ENCODE measurements around the gene GPR89B. TPM values are rescaled to one million over a fixed set of nuclear protein-coding genes. Genes with fewer than 3 reads are reported as not detected.

The GPR89B gene
- total RNA-seq, 1 donor from 2014 or later: 16.5 TPM

DNA sequence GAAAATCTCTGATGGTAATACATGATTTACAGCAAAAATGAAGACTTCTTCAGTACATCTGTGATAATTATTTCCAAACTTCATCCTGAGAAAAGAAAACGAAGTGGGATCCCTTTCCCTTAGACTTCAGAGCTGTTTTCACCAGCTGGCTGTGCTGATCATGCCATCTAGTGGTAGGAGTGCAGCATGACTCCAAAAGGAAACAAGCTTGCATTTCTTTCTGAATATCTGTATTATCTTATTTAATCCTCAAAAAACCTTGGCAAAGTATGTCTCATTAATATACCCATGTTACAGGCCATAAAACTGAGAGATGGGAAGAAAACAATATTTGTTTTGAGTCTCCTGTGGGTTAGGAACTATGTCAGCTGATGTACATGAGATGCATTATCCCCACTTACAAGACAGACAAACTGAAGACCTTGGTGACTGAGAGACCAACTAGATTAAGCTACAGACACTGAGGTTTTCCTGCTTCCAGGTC, 35.4 kb upstream of the GPR89B start:
- H3K4me3 Mint-ChIP-seq: no peak overlapping the region
- no peak for DNase-seq (ENCODE audit: extremely low spot score, unreplicated experiment)
- TF ChIP-seq, protein P1, sequence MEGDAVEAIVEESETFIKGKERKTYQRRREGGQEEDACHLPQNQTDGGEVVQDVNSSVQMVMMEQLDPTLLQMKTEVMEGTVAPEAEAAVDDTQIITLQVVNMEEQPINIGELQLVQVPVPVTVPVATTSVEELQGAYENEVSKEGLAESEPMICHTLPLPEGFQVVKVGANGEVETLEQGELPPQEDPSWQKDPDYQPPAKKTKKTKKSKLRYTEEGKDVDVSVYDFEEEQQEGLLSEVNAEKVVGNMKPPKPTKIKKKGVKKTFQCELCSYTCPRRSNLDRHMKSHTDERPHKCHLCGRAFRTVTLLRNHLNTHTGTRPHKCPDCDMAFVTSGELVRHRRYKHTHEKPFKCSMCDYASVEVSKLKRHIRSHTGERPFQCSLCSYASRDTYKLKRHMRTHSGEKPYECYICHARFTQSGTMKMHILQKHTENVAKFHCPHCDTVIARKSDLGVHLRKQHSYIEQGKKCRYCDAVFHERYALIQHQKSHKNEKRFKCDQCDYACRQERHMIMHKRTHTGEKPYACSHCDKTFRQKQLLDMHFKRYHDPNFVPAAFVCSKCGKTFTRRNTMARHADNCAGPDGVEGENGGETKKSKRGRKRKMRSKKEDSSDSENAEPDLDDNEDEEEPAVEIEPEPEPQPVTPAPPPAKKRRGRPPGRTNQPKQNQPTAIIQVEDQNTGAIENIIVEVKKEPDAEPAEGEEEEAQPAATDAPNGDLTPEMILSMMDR (conservative IDR thresholded peaks at IDR 0.05): peak; percentile 99
- peaks cover 4% of the 10 kb centered on the region for H3K27me3 Mint-ChIP-seq
- H3K27ac Mint-ChIP-seq: no peak overlapping the region
- peaks cover 19% of the 10 kb centered on the region for H3K4me1 Mint-ChIP-seq (ENCODE audit: unreplicated experiment)
- no peaks in the 10 kb centered on the region for H3K9me3 Mint-ChIP-seq
- H3K36me3 Mint-ChIP-seq: no peaks in the 10 kb centered on the region

DNA sequence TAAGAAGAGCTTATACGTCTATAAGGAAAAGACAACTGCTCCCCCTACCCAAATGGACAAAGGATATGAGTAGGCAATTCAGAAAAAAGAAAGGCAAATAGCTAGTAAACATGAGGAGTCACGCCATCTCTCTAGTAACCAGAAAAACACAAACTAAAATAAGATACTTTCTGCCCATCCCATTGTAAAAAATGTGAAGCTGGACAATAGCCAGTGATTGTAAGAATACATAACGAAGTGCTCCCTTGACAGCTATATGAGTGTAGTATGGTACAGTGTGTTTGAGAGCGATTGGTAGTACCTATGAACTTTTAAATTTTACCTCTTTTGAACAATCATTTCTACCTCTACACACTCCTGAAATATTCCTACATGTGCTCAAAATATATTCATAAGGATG, 33.1 kb upstream of the GPR89B start:
- peak overlapping the region; percentile 23 for H3K27ac Mint-ChIP-seq
- TF ChIP-seq, protein P1 (conservative IDR thresholded peaks at IDR 0.05): no peak
- H3K4me3 Mint-ChIP-seq: no peak overlapping the region
- no peak for DNase-seq (ENCODE audit: extremely low spot score, unreplicated experiment)
- H3K9me3 Mint-ChIP-seq: no peaks in the 10 kb centered on the region
- peaks cover 4% of the 10 kb centered on the region for H3K27me3 Mint-ChIP-seq
- no peaks in the 10 kb centered on the region for H3K36me3 Mint-ChIP-seq
- H3K4me1 Mint-ChIP-seq (ENCODE audit: unreplicated experiment): peaks cover 17% of the 10 kb centered on the region

DNA sequence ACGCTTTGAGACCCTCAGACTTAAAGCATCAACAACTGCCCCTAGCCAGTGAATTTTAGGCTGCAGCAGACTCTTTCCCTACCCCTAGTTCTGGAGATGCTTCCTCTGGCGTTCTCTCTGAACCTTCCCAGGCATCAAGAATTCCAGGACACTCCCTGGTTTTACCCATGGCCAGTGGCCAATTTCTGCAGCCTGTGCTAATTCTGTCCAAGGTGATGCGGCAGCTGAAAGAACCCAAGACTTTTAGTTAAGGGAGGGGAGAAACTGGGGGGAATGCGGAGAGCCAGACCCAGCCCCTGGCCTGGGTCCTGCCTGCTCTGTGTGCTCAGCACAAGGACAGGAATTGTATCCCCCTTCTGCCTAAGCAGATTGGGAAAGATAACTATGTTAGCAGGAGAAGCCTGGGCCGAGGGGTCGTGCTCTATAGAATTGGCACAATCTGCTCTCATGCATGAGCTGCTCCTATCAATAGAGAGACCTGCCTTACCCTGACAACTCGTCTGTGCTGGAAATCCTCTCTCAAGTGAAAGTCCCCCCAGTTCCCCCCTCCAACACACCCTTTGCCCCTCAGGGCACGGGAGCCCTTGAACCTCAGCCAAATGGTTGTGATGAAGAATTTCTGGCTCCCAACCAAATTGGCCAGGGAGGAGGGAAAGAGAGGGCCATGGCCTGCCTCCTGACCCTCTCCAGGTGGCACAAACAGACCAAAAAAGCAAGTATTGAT, 31.0 kb upstream of the GPR89B start:
- Mint-ChIP-seq H3K27ac (no peak overlapping the region), H3K4me3 (no peak overlapping the region), H3K9me3 (no peaks in the 10 kb centered on the region), H3K36me3 (no peaks in the 10 kb centered on the region), H3K27me3 (peaks cover 3% of the 10 kb centered on the region), H3K4me1 (ENCODE audit: unreplicated experiment) (peaks cover 8% of the 10 kb centered on the region)
- TF ChIP-seq, protein P1 (conservative IDR thresholded peaks at IDR 0.05): no peak
- DNase-seq (ENCODE audit: extremely low spot score, unreplicated experiment): no peak

DNA sequence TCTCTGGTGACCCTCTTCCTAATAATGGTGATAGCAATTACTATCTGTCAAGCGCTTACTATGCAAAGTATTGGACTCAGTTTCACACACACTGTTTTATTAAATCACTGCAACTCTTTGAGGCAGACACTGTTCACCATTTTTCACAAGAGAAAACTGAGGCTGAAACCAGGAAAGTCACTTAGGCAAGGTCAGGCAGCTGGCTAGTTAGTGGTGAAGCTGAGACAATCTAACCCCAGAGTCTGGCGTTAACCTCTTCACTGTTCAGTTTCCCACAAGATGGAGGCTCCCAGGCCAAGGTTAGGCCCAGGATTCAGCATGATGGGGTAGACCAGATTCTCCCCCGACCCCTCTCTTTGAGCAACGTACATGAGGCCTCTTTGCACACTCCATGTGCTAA, 30.4 kb upstream of the GPR89B start:
- Mint-ChIP-seq H3K4me1 (ENCODE audit: unreplicated experiment) (peaks cover 8% of the 10 kb centered on the region), H3K4me3 (no peak overlapping the region)

DNA sequence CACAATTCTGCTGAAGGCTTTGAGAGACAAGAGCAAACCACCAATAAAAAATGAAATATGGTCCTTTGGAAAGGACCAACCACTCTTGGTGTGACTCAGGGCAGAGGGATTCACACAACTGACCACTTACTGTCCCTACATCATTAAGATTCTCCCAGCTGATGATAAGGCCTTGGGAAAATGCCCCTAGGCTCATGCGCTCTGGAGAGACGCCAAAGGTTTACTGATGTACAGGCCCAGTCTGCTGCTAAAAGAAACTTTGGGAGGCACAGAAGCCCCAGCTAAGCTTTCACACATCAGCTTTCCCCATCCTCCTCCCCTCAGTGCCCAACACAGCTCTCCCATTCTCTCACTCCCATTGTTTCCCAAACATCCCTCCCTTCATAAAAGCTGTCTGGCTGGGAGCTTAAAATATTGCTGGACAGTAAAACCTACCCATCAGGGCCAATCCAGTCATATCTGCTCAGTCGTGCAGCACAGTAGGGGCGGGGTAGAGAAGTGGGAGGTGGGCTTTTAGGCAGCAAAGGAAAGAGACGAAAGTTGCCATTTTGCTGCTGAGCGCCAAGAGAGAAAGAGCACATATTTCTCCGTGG, 25.9 kb upstream of the GPR89B start, which contains the start of gene GJA8:
GJA8 (plus strand) TSS at position 543 of the 593 bp plus-strand sequence. CDS start 5,161 bp downstream, outside the sequence.
- peaks cover 5% of the 10 kb centered on the region for H3K4me1 Mint-ChIP-seq (ENCODE audit: unreplicated experiment)
- H3K27ac Mint-ChIP-seq: no peak within 1 kb of the TSS
- H3K4me3 Mint-ChIP-seq: no peak within 1 kb of the TSS
- no peak for DNase-seq (ENCODE audit: extremely low spot score, unreplicated experiment)
- H3K9me3 Mint-ChIP-seq: no peaks in the 10 kb centered on the region
- TF ChIP-seq, protein P1 (conservative IDR thresholded peaks at IDR 0.05): no peak
- H3K27me3 Mint-ChIP-seq: peaks cover 14% of the 10 kb centered on the region
- no peaks in the 10 kb centered on the region for H3K36me3 Mint-ChIP-seq

More for the DNA sequence above, 30.4 kb upstream of the GPR89B start:
- no peaks in the 10 kb centered on the region for H3K36me3 Mint-ChIP-seq
- no peaks in the 10 kb centered on the region for H3K9me3 Mint-ChIP-seq
- TF ChIP-seq, protein P1 (conservative IDR thresholded peaks at IDR 0.05): no peak
- no peak for DNase-seq (ENCODE audit: extremely low spot score, unreplicated experiment)
- H3K27me3 Mint-ChIP-seq: peaks cover 3% of the 10 kb centered on the region
- no peak overlapping the region for H3K27ac Mint-ChIP-seq
